CD4-positive, alpha-beta T cell treated with Interleukin-15 for 1 hour (primary cell): Measurements from ENCODE around the gene GYPA.
"Not testable (repeated sequence)": the region's sequence is repeated elsewhere in the genome, so short reads cannot be mapped to it uniquely, and the experiment has no call there.

Experiments
- DNase-seq: peaks from one replicate; pipeline ENCODE4 v3.0.0-alpha.2; 2020

The GYPA gene

DNA sequence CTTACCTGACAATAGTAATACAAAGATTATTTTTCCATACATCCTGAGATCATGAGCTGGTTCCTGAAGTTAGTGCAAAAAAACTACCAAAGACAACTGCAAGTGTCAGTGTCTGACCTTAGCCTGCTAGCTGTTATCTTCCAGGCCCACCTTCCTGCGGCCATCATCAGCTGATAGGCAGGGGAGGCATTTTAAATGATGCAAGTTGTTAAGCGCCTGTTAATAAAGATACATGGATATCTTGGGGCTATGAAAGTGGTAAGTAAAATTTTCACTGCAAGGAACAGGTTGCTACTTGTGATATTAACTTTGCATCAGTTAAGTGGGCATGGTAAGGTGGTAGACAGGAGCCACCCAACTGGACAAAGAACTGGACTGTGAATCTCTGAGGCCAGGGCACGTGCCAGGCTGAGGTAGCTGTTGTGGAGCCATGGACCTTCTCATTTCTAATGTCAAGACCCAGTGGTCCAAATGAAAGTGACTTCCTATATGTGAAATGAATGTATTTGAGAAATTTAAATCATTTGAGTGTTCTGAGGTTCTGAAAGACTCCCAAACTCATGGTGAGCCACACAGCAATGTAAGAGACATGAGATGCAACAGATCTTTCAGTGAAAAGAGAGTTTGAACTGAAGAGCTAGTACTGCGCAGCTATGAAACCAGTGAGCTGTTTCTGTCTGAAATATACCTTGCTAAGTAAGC is at the start of gene GYPA:
TSS of gene GYPA (minus strand) at position 125 of the 702 bp plus-strand sequence. CDS start at position 42, 83 bp downstream.
- DNase-seq = not testable (repeated sequence)

GRCh38 chr4:144190009-144190408 is 49.5 kb upstream of the GYPA start:
- no peak for DNase-seq

DNA sequence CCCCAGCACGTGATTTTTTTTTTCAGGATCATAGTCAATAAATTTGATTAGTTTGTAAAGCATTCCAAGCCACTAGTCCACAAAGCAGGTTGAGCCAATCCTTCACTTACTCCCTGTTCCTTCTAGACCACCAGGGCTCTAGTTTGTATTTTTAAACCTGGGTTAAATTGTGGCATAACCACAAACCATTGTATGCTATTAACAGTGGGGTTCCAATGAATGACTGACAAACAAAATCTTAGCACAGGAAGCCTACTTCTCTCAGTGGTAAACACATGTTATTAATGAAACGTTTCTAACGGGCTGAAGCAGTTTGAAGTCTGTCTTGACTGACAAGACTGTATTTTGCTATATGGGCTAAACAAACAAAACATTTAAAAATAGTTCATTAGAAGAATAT is 48.6 kb upstream of the GYPA start:
- no peak for DNase-seq

DNA sequence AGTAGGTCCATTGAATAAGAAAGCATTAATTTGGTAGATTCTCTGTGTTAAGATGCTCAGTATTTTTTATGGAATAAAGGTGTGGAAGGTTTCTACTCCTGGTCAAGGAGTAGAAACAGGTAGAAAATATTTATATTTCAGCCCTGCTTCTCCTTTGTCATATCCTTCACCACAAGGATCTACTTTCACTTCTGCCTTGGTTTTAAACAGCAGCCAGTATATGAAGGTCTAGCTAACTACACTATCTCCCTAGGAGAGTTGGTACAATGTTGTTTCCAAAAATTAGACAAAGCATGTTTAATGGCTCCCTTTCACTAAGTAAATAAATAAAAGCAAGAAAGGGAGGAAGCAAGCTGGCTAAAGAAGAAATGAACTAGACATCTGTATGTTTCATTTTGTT is 44.6 kb upstream of the GYPA start:
- no peak for DNase-seq

DNA sequence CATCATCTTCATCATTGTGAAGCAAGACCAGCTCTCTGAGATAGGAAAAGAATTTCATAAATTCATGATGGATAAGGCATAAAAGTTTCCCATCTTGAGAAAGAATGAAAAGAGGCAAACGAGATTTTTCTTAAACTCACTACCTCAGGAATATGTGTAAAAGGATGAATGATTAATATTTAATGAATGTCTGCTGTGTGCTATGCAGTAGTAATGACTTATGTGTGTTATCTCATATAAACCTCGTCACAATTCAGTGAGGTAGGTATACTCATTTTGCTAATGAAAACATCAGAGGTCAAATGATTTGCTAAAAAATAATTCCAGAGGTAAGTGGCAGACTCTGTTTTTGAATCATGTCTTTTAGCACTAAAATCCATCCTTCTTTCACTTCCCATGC is 42.6 kb upstream of the GYPA start:
- no peak for DNase-seq

DNA sequence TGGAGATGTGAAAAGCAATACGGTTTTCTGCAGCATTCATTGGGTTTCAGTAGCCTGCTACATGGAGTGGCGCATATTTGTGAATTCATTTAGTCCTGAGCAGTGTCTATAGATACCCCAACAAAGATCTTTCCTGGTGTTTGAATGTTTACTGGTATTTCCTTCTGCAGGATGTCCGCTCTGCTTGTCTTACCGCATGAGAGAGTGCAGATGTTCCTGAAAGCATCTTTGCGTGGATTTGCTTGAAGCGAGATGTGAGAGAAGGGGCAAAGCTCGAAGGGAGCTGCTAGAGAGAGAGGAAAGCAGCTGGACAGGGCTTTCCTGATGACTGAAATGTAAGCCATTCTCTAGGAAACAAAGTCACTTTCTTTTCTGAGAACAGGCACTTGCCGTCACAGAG is 40.9 kb upstream of the GYPA start:
- DNase-seq = no peak

- no peak for DNase-seq
Observed at GRCh38 chr4:144179152-144179739, 38.7 kb upstream of the GYPA start.

- no peak for DNase-seq
Observed at GRCh38 chr4:144178414-144178813, 37.9 kb upstream of the GYPA start.

- no peak for DNase-seq
Observed at GRCh38 chr4:144176476-144176875, 36.0 kb upstream of the GYPA start.

- no peak for DNase-seq
Observed at GRCh38 chr4:144174401-144175067, 34.0 kb upstream of the GYPA start.

DNA sequence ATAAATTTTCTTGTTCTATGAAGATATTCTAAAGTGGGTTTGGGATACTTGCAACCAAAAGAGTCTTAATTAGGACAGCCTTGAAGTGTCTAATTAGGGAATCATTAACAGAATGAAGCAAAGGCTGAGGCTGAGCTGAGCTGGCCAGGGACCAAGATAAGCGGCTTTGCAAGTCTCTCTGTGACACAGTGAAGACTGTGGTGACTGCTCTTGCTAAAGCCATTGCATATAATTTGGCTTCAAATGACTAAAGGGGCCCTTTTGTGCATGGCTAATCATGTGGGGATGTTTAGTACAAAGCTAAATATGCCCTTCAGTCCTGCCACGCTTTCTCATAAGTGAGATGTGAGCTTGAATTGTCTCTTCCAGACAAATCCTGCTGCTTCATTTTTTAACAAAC is 31.2 kb upstream of the GYPA start:
- no peak for DNase-seq

DNA sequence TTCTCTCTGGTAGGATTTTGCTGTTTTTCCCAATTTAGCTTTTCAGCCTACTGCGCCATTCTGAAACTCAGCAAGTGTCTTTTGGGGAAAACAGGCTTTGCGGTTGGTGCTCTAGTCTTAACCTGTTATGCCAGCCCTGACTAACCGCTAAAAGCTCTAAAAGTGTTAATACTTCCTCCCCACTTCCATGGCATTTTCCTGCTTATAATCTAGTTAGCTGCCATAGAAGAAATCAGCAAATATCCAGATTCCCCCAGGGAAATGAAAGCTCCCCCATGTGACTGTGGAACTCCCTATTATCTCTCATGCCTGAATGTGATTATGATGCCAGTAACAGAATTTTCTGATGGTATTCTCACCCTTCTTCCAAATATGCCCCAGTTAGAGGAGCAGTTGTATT is 28.7 kb upstream of the GYPA start:
- no peak for DNase-seq

- no peak for DNase-seq
Observed at GRCh38 chr4:144154044-144154443, 13.5 kb upstream of the GYPA start.

GRCh38 chr4:144142690-144143326 is 2.3 kb upstream of the GYPA start:
- peak; percentile 16 for DNase-seq

GRCh38 chr4:144141493-144141892 is 975 bp upstream of the GYPA start:
- no peak for DNase-seq

DNA sequence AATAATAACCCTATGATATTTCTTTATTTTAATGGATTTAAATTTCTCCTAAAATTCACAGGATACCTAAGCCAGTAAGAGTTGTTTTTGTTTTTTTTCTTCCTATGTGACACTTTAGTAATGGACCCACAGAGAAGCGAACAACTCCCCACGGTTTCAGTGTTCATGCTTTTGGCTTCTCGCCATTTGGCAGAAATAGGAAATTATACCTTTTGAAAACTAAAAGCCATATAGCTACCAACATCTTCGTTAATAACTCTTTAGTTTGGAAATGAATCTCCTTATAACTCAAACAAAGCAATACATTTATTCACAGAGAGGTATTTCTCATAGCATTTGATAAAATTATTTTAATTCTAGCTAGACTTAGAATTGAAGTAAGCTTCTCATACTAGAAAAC is 527 bp downstream of the GYPA start:
- DNase-seq = not testable (repeated sequence)

GRCh38 chr4:144139547-144139946 is 971 bp downstream of the GYPA start:
- DNase-seq = not testable (repeated sequence)

- not testable (repeated sequence) for DNase-seq
Observed at GRCh38 chr4:144138239-144138638, 2.3 kb downstream of the GYPA start.

DNA sequence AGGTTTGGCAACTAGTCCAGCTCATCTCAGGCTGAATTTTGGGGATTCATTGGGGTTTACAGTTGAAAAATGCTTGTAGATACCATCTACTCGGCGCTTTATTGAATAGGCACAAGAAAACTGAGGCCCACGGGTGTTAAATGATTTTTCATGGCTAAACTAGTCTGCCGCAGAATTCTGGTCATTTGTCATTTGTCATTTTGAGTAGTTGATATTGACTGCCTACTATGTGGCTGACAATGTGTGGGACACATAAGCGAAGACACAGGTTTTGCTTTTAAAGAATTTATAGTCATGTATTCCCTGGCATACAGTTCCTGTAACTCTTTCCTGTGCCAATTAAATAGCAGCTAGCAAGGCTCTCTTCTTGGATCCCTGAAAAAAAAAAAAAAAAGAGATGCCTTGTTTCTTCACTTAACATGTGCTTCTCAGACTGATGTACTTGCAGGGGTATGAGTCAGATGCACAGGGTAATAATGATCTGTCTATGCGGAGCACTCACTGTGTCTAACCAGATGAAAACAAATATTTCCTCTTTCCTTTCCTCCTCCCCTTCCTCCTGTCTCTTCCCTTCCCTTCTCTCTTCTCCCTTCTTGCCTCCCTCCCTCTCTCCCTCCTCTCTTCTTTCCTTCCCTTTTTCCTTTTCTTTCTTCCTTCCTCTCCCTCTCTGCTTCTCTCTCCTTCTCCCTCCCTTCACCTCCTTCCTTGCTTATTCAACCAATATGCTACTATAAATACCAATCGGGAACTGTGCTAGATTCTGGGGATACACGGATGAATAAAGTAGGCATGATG is 3.2 kb downstream of the GYPA start:
- not testable (repeated sequence) for DNase-seq

GRCh38 chr4:144136189-144136588 is 4.3 kb downstream of the GYPA start:
- not testable (repeated sequence) for DNase-seq

- DNase-seq = not testable (repeated sequence)
Observed at GRCh38 chr4:144130167-144130566, 10.4 kb downstream of the GYPA start.

DNA sequence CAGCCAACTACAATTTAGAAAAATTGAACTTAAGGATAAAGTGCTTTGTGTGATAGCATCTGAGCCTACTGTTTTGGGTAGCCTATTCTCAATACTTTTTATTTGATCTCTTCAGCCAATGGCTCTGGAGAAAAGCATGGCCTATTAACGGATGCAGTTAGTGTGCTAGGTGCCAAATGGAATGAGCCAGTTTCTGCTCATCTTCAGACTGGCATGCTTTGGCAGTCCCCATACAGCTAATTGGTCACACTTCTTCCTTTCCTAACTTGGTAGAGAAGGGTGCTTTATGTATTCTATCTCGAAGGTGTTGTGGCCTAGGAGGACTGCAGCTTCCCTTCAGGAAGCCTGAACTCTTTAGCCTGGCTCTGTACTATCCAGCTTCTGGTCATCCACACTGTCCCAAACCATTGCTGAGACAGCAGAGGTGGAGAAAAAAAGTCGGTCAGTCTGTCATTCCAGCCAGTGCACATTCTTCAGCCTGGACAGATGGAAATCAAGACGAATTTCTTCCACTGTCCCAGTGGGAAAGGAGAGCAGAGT is 11.1 kb downstream of the GYPA start:
- DNase-seq = not testable (repeated sequence)
